B cell (primary cell): ENCODE measurements around the gene CRHR1. TPM values are rescaled to one million over a fixed set of nuclear protein-coding genes. Genes with fewer than 3 reads are reported as not detected.

ENCODE experiments used
- ATAC-seq: fragments of 200-7000 bp; cut with Tn5 transposase; one replicate; pipeline ENCODE4 v1.10.0; 2021; ENCODE audit warnings: low read depth, mild to moderate bottlenecking, moderate number of reproducible peaks, moderate library complexity
- CTCF ChIA-PET: fragments of 350-600 bp; sonication (Branson Sonifier 250); formaldehyde crosslinking; loops from one replicate; lab custom pipeline; 2021; ENCODE audit warnings: antibody characterized with exemption, inconsistent platforms; lab: Charles Lee
- POLR2A ChIA-PET: fragments of 350-600 bp; sonication (Branson Sonifier 250); formaldehyde crosslinking; loops from one replicate; lab custom pipeline; 2021; ENCODE audit warnings: antibody characterized with exemption; lab: Charles Lee
- DNase-seq: peaks from one replicate; pipeline ENCODE4 v3.0.0; 2013
- H2AFZ ChIP-seq: 2 replicates; pipeline ENCODE4 v1.6.1; 2012; ENCODE audit warnings: mild to moderate bottlenecking, low read depth, low read length; ENCODE audit not compliant: insufficient read depth, poor library complexity, severe bottlenecking
- H3K27ac ChIP-seq, 2 donors: 1 replicate in 1 of 2; 2 replicates in 1 of 2; pipeline ENCODE4 v1.5.1; 2012 to 2013; ENCODE audit warnings: low read length in 2 of 2, mild to moderate bottlenecking in 2 of 2, moderate library complexity in 1 of 2
- H3K27me3 ChIP-seq, 4 experiments: fragments of 200-600 bp in 1 of 4; sonication (generic) in 1 of 4; replicated peaks in 1 of 4; 1 replicate in 2 of 4; 2 replicates in 2 of 4; pipeline versions ENCODE4 v1.6.1 to v1.7.0; 2013 to 2016; ENCODE audit warnings: low read length in 3 of 4, mild to moderate bottlenecking in 2 of 4, mixed read lengths in 1 of 4, moderate library complexity in 1 of 4; ENCODE audit not compliant: insufficient read depth in 4 of 4, control insufficient read depth in 3 of 4; ENCODE audit errors: control extremely low read depth in 1 of 4
- H3K36me3 ChIP-seq, 2 experiments: replicated peaks in 1 of 2; 1 replicate in 1 of 2; 2 replicates in 1 of 2; pipeline versions ENCODE4 v1.6.1 to v1.7.1; 2013; ENCODE audit warnings: low read length in 1 of 2; ENCODE audit not compliant: insufficient read depth in 2 of 2, control insufficient read depth in 1 of 2; ENCODE audit errors: control extremely low read depth in 1 of 2, extremely low read depth in 1 of 2
- H3K4me1 ChIP-seq, 2 donors: fragments of 200-600 bp in 1 of 2; sonication (generic) in 1 of 2; 1 replicate in 1 of 2; 2 replicates in 1 of 2; pipeline versions ENCODE4 v1.5.1 to v1.6.1; 2013 to 2017; ENCODE audit warnings: low read length in 2 of 2; ENCODE audit not compliant: control insufficient read depth in 2 of 2, insufficient read depth in 2 of 2
- H3K4me2 ChIP-seq: replicated peaks from 2 replicates; pipeline ENCODE3; 2012; ENCODE audit warnings: mild to moderate bottlenecking, low read depth, low read length; ENCODE audit not compliant: poor library complexity, severe bottlenecking
- H3K4me3 ChIP-seq, 5 experiments: fragments of 200-600 bp in 1 of 5; sonication (generic) in 1 of 5; 1 replicate in 3 of 5; 2 replicates in 2 of 5; pipeline versions ENCODE4 v1.5.1 to v1.7.0; 2011 to 2016; ENCODE audit warnings: low read length in 4 of 5, mild to moderate bottlenecking in 4 of 5, low read depth in 2 of 5, control low read depth in 1 of 5, moderate library complexity in 1 of 5; ENCODE audit not compliant: insufficient read depth in 1 of 5; ENCODE audit errors: control extremely low read depth in 1 of 5, extremely low read depth in 1 of 5
- H3K79me2 ChIP-seq: fragments of 200-600 bp; sonication (generic); one replicate; pipeline ENCODE4 v1.6.0; 2016; ENCODE audit warnings: low read length; ENCODE audit not compliant: control insufficient read depth, insufficient read depth
- H3K9ac ChIP-seq: fragments of 200-600 bp; sonication (generic); 2 replicates; pipeline ENCODE4 v1.6.1; 2017; ENCODE audit warnings: mild to moderate bottlenecking, low read length, moderate library complexity
- H3K9me3 ChIP-seq, 3 donors: one replicate each; pipeline versions ENCODE4 v1.6.1 to v1.7.1; 2013; ENCODE audit warnings: low read length in 2 of 3; ENCODE audit not compliant: control insufficient read depth in 2 of 3, insufficient read depth in 1 of 3; ENCODE audit errors: control extremely low read depth in 1 of 3
- H4K20me1 ChIP-seq: 2 replicates; pipeline ENCODE4 v1.6.0; 2012; ENCODE audit warnings: mild to moderate bottlenecking, low read length; ENCODE audit not compliant: insufficient read depth, control insufficient read depth, poor library complexity, severe bottlenecking
- H3K27ac Mint-ChIP-seq: one replicate; pipeline ENCODE4 v1.8.0; 2021; ENCODE audit warnings: mixed read lengths
- H3K27me3 Mint-ChIP-seq: one replicate; pipeline ENCODE4 v1.8.0; 2021; ENCODE audit warnings: mixed read lengths
- H3K4me1 Mint-ChIP-seq: one replicate; pipeline ENCODE4 v1.8.0; 2021; ENCODE audit warnings: mixed read lengths
- H3K4me3 Mint-ChIP-seq: one replicate; pipeline ENCODE4 v1.8.0; 2021; ENCODE audit warnings: mixed read lengths
- H3K9me3 Mint-ChIP-seq: one replicate; pipeline ENCODE4 v1.8.0; 2022; ENCODE audit warnings: mixed read lengths; ENCODE audit not compliant: insufficient read depth
- CTCF ChIP-seq: fragments of 200-600 bp; IDR thresholded peaks from one replicate; pipeline ENCODE4 v1.8.0; 2022; ENCODE audit warnings: antibody characterized with exemption, mild to moderate bottlenecking
- EZH2 ChIP-seq: IDR thresholded peaks from 2 replicates; pipeline ENCODE4 v1.6.1; 2012; ENCODE audit warnings: borderline replicate concordance, low read depth, mild to moderate bottlenecking, moderate library complexity, low read length; ENCODE audit not compliant: insufficient read depth, poor library complexity, severe bottlenecking
- WGBS: methylation state at CpG from one replicate; pipeline ENCODE4 v1.1.5; 2013; ENCODE audit warnings: missing lambda C conversion rate; ENCODE audit not compliant: insufficient coverage; 5-methylcytosine and 5-hydroxymethylcytosine counted together
- intact Hi-C: fragments of 100-400 bp; cut with micrococcal nuclease; formaldehyde crosslinking; loops from one replicate; pipeline ENCODE4 v1.10.0; 2022
- polyA plus RNA-seq: library from polyadenylated mRNA; depleted of rRNA; stranded (reverse); fragments of >200 nt; gene quantifications from 2 replicates; pipeline ENCODE4 v1.2.3, GENCODE V29; 2012
- total RNA-seq, 2 donors: library from RNA; stranded (reverse); fragments of 120-200 nt in 1 of 2; gene quantifications; 1 replicate in 1 of 2; 2 replicates in 1 of 2; pipeline versions ENCODE4 v1.2.3 to v1.2.4, GENCODE V29; 2013 to 2022

CRHR1 gene
- total and polyA plus RNA-seq, 2 donors (not counting 1 experiment from before 2014, with no cell fraction given) = not detected

DNA sequence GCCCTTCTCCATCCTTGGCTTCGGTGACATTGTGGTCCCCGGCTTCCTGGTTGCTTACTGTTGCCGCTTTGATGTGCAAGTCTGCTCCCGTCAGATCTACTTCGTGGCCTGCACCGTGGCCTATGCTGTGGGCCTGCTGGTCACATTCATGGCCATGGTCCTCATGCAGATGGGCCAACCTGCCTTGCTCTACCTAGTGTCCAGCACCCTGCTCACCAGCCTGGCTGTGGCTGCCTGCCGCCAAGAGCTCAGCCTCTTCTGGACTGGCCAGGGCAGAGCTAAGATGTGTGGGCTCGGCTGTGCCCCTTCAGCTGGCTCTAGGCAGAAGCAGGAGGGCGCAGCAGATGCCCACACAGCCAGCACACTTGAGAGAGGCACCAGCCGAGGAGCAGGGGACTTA lies 62.1 kb downstream of the CRHR1 start:
- no peaks in the 10 kb centered on the region for H3K9me3 ChIP-seq
- no peaks in the 10 kb centered on the region for H4K20me1 ChIP-seq
- H3K27me3 Mint-ChIP-seq = peaks cover 14% of the 10 kb centered on the region
- no peak overlapping the region for H3K4me3 ChIP-seq
- intact Hi-C loops = no loop called here
- no peak for ATAC-seq
- H3K9me3 Mint-ChIP-seq = no peaks in the 10 kb centered on the region
- no peak overlapping the region for H3K4me2 ChIP-seq
- WGBS = 83% methylated on average over 10 of the region's 10 CpGs
- no peaks in the 10 kb centered on the region for H3K36me3 ChIP-seq
- H3K27ac ChIP-seq = no peak overlapping the region
- no peak for DNase-seq
- POLR2A ChIA-PET = no interaction called here
- H3K27ac Mint-ChIP-seq = no peak overlapping the region
- H2AFZ ChIP-seq = no peak overlapping the region
- CTCF ChIA-PET = no interaction called here
- no peak overlapping the region for H3K4me3 Mint-ChIP-seq
- peaks cover 0 to under 1% (median 0%) of the 10 kb centered on the region in 4 experiments for H3K27me3 ChIP-seq
- no peak for TF ChIP-seq CTCF
- no peak for TF ChIP-seq EZH2
- no peaks in the 10 kb centered on the region for H3K79me2 ChIP-seq
- H3K4me1 Mint-ChIP-seq = no peaks in the 10 kb centered on the region
- H3K4me1 ChIP-seq = no peaks in the 10 kb centered on the region
- no peak overlapping the region for H3K9ac ChIP-seq

DNA sequence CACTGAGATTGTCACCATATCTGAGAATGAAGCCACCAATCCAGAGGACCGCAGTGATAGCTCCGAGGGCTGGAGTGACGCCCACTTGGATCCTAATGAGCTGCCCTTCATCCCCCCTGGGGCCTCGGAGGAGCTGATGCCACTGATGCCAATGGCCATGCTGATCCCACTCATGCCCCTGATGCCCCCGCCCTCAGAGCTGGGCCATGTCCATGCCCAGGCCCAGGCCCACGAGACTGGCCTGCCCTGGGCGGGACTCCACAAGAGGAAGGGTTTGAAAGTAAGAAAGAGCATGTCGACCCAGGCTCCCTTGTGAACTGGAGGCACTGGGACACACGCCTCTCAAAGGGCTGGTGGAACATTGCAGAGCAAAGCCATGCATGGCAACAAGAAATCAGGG lies 62.5 kb downstream of the CRHR1 start:
- 90% methylated on average over 9 of the region's 9 CpGs for WGBS
- ChIA-PET POLR2A (no interaction called here), CTCF (no interaction called here)
- Histone ChIP-seq H3K79me2 (no peaks in the 10 kb centered on the region), H3K4me2 (no peak overlapping the region), H3K9ac (no peak overlapping the region), H4K20me1 (no peaks in the 10 kb centered on the region), H3K27me3 (peaks cover 0 to 5% (median 0%) of the 10 kb centered on the region in 4 experiments), H3K4me3 (no peak overlapping the region), H3K36me3 (no peaks in the 10 kb centered on the region), H2AFZ (no peak overlapping the region), H3K27ac (no peak overlapping the region), H3K4me1 (no peaks in the 10 kb centered on the region), H3K9me3 (no peaks in the 10 kb centered on the region)
- Mint-ChIP-seq H3K4me3 (no peak overlapping the region), H3K4me1 (no peaks in the 10 kb centered on the region), H3K27ac (no peak overlapping the region), H3K27me3 (peaks cover 14% of the 10 kb centered on the region), H3K9me3 (no peaks in the 10 kb centered on the region)
- DNase-seq (no peak), ATAC-seq (no peak)
- no peak for TF ChIP-seq EZH2
- no peak for TF ChIP-seq CTCF
- intact Hi-C loops = no loop called here
